Esophagus squamous epithelium (tissue), 4 donors: ENCODE measurements around the gene FGF1.

Source experiments
- CTCF ChIP-seq, 6 experiments: fragments of 450-650 bp in 4 of 6; fragments of 200-600 bp in 2 of 6; sonication (generic) in 2 of 6; IDR thresholded peaks; one replicate each; pipeline ENCODE4 v1.5.1; 2016 to 2019; ENCODE audit warnings: antibody characterized with exemption in 6 of 6, mild to moderate bottlenecking in 4 of 6, moderate library complexity in 4 of 6
- POLR2A ChIP-seq, 4 donors: fragments of 450-650 bp; IDR thresholded peaks; one replicate each; pipeline ENCODE4 v1.6.1; 2017; ENCODE audit warnings: antibody characterized with exemption in 4 of 4, mild to moderate bottlenecking in 4 of 4, moderate library complexity in 3 of 4

DNA sequence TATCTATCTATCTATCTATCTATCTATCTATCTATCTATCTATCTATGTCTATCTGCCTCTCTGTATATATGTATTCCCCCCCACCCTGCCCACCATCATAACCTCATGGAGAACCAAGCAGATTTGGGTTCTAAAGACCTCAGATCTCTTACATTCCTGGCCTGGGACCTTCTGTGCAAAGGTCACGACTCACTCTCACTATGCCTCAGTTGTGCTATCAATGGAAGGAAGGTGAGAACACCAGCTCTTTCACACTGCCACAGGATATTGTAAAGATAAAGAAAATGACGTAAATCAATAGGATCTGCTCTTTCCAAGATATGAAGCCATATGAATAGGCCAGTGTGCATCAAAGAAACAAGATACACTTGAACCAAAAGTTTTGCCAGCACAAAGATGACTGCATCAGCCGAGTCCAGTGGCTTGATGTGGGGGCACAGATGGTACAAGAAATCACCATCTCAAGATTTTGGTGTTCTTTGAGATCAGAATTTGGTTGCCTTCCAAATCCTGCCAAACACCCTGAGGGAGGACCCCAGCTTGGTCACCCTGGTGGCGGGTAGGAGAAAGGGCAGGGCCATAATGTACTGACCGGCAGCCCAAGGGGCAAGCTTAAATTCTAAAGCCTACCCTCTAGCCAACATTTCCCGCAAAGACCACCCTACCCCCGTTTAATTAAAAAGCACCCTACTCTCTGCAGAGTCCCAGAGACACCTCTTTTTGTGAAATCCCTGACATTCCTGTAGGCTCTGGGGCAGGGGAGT lies 8.4 kb upstream of the FGF1 start:
- TF ChIP-seq CTCF (IDR thresholded peaks at IDR 0.05) (no peak), POLR2A (IDR thresholded peaks at IDR 0.05) (no peak)
